ENCODE results near the gene MUC21. TPM values are rescaled to one million over a fixed set of nuclear protein-coding genes. Genes with fewer than 3 reads are reported as not detected.

MUC21 gene
- total and polyA plus RNA-seq, 9 of the 15 experiments (the other 6 are each of a cell fraction or from before 2014, with no cell fraction given): not detected

- TF ChIP-seq RBFOX2 (IDR thresholded peaks at IDR 0.05; ENCODE audit: low read depth, low read length) (no peak), ARID1B (IDR thresholded peaks at IDR 0.05) (peak; percentile 77), ZNF174 (CRISPR knock-in tag; IDR thresholded peaks at IDR 0.05) (no peak), CBX1 (IDR thresholded peaks at IDR 0.05; ENCODE audit: low read depth) (no peak), ZNF57 (CRISPR knock-in tag; IDR thresholded peaks at IDR 0.05) (no peak), SMAD4 (CRISPR knock-in tag; conservative IDR thresholded peaks at IDR 0.05) (peak; percentile 78), CREM (IDR thresholded peaks at IDR 0.05; ENCODE audit: low read depth) (peak; percentile 49; the same call in 1 of the 2 replicates), POLR2AphosphoS5 (IDR thresholded peaks at IDR 0.05; ENCODE audit: control insufficient read depth, insufficient read depth, low read depth, low read length) (peak; percentile 83; the same call in 1 of the 2 replicates), ERF (CRISPR knock-in tag; IDR thresholded peaks at IDR 0.05) (no peak), NFIC (IDR thresholded peaks at IDR 0.05) (peak; percentile 63), WHSC1 (IDR thresholded peaks at IDR 0.05; ENCODE audit: low read length) (no peak), CBFA2T3 (IDR thresholded peaks at IDR 0.05) (peak; percentile 94), NCOA1 (IDR thresholded peaks at IDR 0.05; ENCODE audit: low read depth) (no peak)
- TF ChIP-seq, protein P1, sequence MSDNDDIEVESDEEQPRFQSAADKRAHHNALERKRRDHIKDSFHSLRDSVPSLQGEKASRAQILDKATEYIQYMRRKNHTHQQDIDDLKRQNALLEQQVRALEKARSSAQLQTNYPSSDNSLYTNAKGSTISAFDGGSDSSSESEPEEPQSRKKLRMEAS (CRISPR knock-in tag; IDR thresholded peaks at IDR 0.05): no peak
- TF ChIP-seq, protein P2, sequence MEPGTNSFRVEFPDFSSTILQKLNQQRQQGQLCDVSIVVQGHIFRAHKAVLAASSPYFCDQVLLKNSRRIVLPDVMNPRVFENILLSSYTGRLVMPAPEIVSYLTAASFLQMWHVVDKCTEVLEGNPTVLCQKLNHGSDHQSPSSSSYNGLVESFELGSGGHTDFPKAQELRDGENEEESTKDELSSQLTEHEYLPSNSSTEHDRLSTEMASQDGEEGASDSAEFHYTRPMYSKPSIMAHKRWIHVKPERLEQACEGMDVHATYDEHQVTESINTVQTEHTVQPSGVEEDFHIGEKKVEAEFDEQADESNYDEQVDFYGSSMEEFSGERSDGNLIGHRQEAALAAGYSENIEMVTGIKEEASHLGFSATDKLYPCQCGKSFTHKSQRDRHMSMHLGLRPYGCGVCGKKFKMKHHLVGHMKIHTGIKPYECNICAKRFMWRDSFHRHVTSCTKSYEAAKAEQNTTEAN (CRISPR knock-in tag; IDR thresholded peaks at IDR 0.05): no peak
- TF ChIP-seq, protein P3, sequence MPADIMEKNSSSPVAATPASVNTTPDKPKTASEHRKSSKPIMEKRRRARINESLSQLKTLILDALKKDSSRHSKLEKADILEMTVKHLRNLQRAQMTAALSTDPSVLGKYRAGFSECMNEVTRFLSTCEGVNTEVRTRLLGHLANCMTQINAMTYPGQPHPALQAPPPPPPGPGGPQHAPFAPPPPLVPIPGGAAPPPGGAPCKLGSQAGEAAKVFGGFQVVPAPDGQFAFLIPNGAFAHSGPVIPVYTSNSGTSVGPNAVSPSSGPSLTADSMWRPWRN (IDR thresholded peaks at IDR 0.05; ENCODE audit: low read depth): peak; percentile 93
- TF ChIP-seq, protein P4, sequence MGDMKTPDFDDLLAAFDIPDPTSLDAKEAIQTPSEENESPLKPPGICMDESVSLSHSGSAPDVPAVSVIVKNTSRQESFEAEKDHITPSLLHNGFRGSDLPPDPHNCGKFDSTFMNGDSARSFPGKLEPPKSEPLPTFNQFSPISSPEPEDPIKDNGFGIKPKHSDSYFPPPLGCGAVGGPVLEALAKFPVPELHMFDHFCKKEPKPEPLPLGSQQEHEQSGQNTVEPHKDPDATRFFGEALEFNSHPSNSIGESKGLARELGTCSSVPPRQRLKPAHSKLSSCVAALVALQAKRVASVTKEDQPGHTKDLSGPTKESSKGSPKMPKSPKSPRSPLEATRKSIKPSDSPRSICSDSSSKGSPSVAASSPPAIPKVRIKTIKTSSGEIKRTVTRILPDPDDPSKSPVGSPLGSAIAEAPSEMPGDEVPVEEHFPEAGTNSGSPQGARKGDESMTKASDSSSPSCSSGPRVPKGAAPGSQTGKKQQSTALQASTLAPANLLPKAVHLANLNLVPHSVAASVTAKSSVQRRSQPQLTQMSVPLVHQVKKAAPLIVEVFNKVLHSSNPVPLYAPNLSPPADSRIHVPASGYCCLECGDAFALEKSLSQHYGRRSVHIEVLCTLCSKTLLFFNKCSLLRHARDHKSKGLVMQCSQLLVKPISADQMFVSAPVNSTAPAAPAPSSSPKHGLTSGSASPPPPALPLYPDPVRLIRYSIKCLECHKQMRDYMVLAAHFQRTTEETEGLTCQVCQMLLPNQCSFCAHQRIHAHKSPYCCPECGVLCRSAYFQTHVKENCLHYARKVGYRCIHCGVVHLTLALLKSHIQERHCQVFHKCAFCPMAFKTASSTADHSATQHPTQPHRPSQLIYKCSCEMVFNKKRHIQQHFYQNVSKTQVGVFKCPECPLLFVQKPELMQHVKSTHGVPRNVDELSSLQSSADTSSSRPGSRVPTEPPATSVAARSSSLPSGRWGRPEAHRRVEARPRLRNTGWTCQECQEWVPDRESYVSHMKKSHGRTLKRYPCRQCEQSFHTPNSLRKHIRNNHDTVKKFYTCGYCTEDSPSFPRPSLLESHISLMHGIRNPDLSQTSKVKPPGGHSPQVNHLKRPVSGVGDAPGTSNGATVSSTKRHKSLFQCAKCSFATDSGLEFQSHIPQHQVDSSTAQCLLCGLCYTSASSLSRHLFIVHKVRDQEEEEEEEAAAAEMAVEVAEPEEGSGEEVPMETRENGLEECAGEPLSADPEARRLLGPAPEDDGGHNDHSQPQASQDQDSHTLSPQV (IDR thresholded peaks at IDR 0.05): no peak
- TF ChIP-seq, protein P5, sequence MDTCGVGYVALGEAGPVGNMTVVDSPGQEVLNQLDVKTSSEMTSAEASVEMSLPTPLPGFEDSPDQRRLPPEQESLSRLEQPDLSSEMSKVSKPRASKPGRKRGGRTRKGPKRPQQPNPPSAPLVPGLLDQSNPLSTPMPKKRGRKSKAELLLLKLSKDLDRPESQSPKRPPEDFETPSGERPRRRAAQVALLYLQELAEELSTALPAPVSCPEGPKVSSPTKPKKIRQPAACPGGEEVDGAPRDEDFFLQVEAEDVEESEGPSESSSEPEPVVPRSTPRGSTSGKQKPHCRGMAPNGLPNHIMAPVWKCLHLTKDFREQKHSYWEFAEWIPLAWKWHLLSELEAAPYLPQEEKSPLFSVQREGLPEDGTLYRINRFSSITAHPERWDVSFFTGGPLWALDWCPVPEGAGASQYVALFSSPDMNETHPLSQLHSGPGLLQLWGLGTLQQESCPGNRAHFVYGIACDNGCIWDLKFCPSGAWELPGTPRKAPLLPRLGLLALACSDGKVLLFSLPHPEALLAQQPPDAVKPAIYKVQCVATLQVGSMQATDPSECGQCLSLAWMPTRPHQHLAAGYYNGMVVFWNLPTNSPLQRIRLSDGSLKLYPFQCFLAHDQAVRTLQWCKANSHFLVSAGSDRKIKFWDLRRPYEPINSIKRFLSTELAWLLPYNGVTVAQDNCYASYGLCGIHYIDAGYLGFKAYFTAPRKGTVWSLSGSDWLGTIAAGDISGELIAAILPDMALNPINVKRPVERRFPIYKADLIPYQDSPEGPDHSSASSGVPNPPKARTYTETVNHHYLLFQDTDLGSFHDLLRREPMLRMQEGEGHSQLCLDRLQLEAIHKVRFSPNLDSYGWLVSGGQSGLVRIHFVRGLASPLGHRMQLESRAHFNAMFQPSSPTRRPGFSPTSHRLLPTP (IDR thresholded peaks at IDR 0.05; ENCODE audit: borderline replicate concordance, extremely low read depth, insufficient read length): no peak
Measured at GRCh38 chr6:30988209-30988825, 4.8 kb downstream of the MUC21 start (continued).
